ENCODE data around the gene KDM6A.

- TF ChIP-seq ZNF121 (CRISPR knock-in tag; IDR thresholded peaks at IDR 0.05) = no peak
- TF ChIP-seq CTCF (IDR thresholded peaks at IDR 0.05) = no peak
- TF ChIP-seq NR3C1 (CRISPR knock-in tag; conservative IDR thresholded peaks at IDR 0.05; ENCODE audit: low read depth) = no peak
- no peak for TF ChIP-seq TP53 (CRISPR knock-in tag; IDR thresholded peaks at IDR 0.05)
- no peak for TF ChIP-seq ZBTB21 (CRISPR knock-in tag; IDR thresholded peaks at IDR 0.05; ENCODE audit: borderline replicate concordance)
- TF ChIP-seq E2F4 (CRISPR knock-in tag; IDR thresholded peaks at IDR 0.05; ENCODE audit: borderline replicate concordance, low read depth) = no peak
- TF ChIP-seq FOXJ3 (CRISPR knock-in tag; IDR thresholded peaks at IDR 0.05; ENCODE audit: borderline replicate concordance) = no peak
- TF ChIP-seq CREB1 (CRISPR knock-in tag; IDR thresholded peaks at IDR 0.05) = no peak
- no peak for TF ChIP-seq AR (CRISPR knock-in tag; IDR thresholded peaks at IDR 0.05)
These were observed 94.2 kb downstream of the KDM6A start for GRCh38 chrX:44967221-44967620.

Measured in WTC11 (cell line).